ENCODE data around the gene ROR1.

The ROR1 gene

DNA sequence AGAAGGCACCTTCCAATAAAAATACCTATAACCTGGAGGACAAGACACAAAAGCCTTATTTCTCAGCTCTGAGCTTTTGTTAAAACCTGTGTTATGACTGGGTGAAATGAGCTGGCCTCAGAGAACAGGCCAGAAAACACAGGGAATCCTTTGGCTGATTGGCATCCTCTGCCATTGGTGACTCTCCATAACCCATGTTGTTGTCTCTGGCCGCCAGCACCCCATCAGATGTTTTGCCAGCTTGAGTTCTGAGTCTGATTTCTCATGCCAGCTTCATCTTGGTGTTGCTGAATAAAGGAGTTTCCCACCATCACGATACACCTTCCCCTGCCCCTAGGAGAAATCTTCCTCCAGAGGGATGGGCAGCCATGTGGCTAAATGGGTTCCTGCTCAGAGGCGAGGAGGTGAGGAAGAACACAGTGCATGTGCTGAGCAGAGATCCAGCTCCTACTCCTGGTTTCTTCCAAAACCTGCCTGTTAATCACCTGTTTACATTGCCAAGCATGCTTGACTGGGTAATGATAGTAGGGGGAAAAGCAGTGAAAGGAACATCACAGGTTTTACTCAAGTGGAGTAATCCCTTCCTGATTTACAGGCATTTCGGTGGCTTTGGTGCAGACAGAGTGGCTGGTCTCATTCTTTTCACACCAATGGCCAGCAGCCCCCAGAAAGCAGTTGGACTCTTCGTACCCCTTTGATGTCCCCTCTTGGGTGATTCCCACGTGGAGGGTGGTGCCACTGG lies 109.8 kb downstream of the ROR1 start:
- Histone ChIP-seq H3K27ac (ENCODE audit: low read length) (no peak overlapping the region), H3K9ac (ENCODE audit: low read depth, low read length) (no peak overlapping the region), H3K4me3 (ENCODE audit: low read depth in 1 of 2, low read length in 2 of 2) (no peak overlapping the region), H3K36me3 (ENCODE audit: insufficient read depth, low read length) (no peaks in the 10 kb centered on the region), H3K9me3 (ENCODE audit: insufficient read depth, low read length, severe bottlenecking) (no peaks in the 10 kb centered on the region), H3K4me2 (ENCODE audit: insufficient read depth, low read length) (no peak overlapping the region), H3K4me1 (ENCODE audit: insufficient read depth, low read length) (no peaks in the 10 kb centered on the region), H4K20me1 (ENCODE audit: insufficient read depth, low read length) (no peaks in the 10 kb centered on the region), H2AFZ (ENCODE audit: low read depth, low read length) (no peak overlapping the region), H3K27me3 (ENCODE audit: insufficient read depth, low read length, poor library complexity) (no peaks in the 10 kb centered on the region), H3K79me2 (ENCODE audit: insufficient read depth, low read length) (no peaks in the 10 kb centered on the region)
- DNase-seq (no peak), ATAC-seq (ENCODE audit: insufficient read depth, low read depth) (no peak)
- TF ChIP-seq EZH2 (IDR thresholded peaks at IDR 0.05; ENCODE audit: borderline replicate concordance, low read depth, low read length, severe bottlenecking) = no peak
- TF ChIP-seq, protein P1, sequence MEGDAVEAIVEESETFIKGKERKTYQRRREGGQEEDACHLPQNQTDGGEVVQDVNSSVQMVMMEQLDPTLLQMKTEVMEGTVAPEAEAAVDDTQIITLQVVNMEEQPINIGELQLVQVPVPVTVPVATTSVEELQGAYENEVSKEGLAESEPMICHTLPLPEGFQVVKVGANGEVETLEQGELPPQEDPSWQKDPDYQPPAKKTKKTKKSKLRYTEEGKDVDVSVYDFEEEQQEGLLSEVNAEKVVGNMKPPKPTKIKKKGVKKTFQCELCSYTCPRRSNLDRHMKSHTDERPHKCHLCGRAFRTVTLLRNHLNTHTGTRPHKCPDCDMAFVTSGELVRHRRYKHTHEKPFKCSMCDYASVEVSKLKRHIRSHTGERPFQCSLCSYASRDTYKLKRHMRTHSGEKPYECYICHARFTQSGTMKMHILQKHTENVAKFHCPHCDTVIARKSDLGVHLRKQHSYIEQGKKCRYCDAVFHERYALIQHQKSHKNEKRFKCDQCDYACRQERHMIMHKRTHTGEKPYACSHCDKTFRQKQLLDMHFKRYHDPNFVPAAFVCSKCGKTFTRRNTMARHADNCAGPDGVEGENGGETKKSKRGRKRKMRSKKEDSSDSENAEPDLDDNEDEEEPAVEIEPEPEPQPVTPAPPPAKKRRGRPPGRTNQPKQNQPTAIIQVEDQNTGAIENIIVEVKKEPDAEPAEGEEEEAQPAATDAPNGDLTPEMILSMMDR (IDR thresholded peaks at IDR 0.05; ENCODE audit: borderline replicate concordance, extremely low read depth, low read length, poor library complexity, severe bottlenecking) = no peak

DNA sequence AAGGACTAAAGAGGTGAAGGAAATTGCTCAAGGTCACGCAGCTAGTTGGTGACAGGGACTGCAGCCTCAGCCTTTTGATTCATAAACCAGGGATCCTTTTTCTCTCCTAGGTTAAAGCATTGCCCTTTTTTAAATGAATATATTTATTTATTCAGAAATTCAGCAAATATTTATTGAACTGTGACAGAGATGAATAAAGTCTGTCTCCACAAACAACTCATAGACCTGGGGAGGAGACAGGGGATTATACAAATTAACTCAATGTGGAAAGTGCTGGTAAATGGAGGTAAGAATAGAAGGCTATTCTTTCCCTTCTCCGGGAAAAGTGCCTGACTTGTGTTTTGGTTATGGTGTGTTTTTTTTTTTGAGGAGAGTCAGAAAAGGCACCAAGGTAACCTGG lies 110.7 kb downstream of the ROR1 start:
- no peak overlapping the region for H3K4me2 ChIP-seq (ENCODE audit: insufficient read depth, low read length)
- H3K27ac ChIP-seq (ENCODE audit: low read length) = no peak overlapping the region
- TF ChIP-seq EZH2 (IDR thresholded peaks at IDR 0.05; ENCODE audit: borderline replicate concordance, low read depth, low read length, severe bottlenecking) = no peak
- no peaks in the 10 kb centered on the region for H4K20me1 ChIP-seq (ENCODE audit: insufficient read depth, low read length)
- ATAC-seq (ENCODE audit: insufficient read depth, low read depth) (no peak), DNase-seq (no peak)
- H3K9me3 ChIP-seq (ENCODE audit: insufficient read depth, low read length, severe bottlenecking) = no peaks in the 10 kb centered on the region
- no peaks in the 10 kb centered on the region for H3K79me2 ChIP-seq (ENCODE audit: insufficient read depth, low read length)
- no peak overlapping the region for H3K4me3 ChIP-seq (ENCODE audit: low read depth in 1 of 2, low read length in 2 of 2)
- no peaks in the 10 kb centered on the region for H3K27me3 ChIP-seq (ENCODE audit: insufficient read depth, low read length, poor library complexity)
- no peak overlapping the region for H3K9ac ChIP-seq (ENCODE audit: low read depth, low read length)
- no peaks in the 10 kb centered on the region for H3K36me3 ChIP-seq (ENCODE audit: insufficient read depth, low read length)
- H3K4me1 ChIP-seq (ENCODE audit: insufficient read depth, low read length) = no peaks in the 10 kb centered on the region
- no peak overlapping the region for H2AFZ ChIP-seq (ENCODE audit: low read depth, low read length)

- Histone ChIP-seq H3K79me2 (ENCODE audit: insufficient read depth, low read length) (no peaks in the 10 kb centered on the region), H3K4me2 (ENCODE audit: insufficient read depth, low read length) (no peak overlapping the region), H2AFZ (ENCODE audit: low read depth, low read length) (no peak overlapping the region), H3K4me3 (ENCODE audit: low read depth in 1 of 2, low read length in 2 of 2) (no peak overlapping the region), H3K27me3 (ENCODE audit: insufficient read depth, low read length, poor library complexity) (no peaks in the 10 kb centered on the region), H3K36me3 (ENCODE audit: insufficient read depth, low read length) (no peaks in the 10 kb centered on the region), H3K9me3 (ENCODE audit: insufficient read depth, low read length, severe bottlenecking) (no peaks in the 10 kb centered on the region), H3K9ac (ENCODE audit: low read depth, low read length) (no peak overlapping the region), H3K4me1 (ENCODE audit: insufficient read depth, low read length) (no peaks in the 10 kb centered on the region), H3K27ac (ENCODE audit: low read length) (no peak overlapping the region), H4K20me1 (ENCODE audit: insufficient read depth, low read length) (no peaks in the 10 kb centered on the region)
- DNase-seq (no peak), ATAC-seq (ENCODE audit: insufficient read depth, low read depth) (no peak)
- TF ChIP-seq, protein P1 (IDR thresholded peaks at IDR 0.05; ENCODE audit: borderline replicate concordance, extremely low read depth, low read length, poor library complexity, severe bottlenecking) = no peak
- no peak for TF ChIP-seq EZH2 (IDR thresholded peaks at IDR 0.05; ENCODE audit: borderline replicate concordance, low read depth, low read length, severe bottlenecking)
These were observed 112.1 kb downstream of the ROR1 start for GRCh38 chr1:63885899-63886298.

- Histone ChIP-seq H3K79me2 (ENCODE audit: insufficient read depth, low read length) (no peaks in the 10 kb centered on the region), H3K27me3 (ENCODE audit: insufficient read depth, low read length, poor library complexity) (no peaks in the 10 kb centered on the region), H3K36me3 (ENCODE audit: insufficient read depth, low read length) (no peaks in the 10 kb centered on the region), H3K9me3 (ENCODE audit: insufficient read depth, low read length, severe bottlenecking) (no peaks in the 10 kb centered on the region), H2AFZ (ENCODE audit: low read depth, low read length) (no peak overlapping the region), H3K9ac (ENCODE audit: low read depth, low read length) (no peak overlapping the region), H4K20me1 (ENCODE audit: insufficient read depth, low read length) (no peaks in the 10 kb centered on the region), H3K4me2 (ENCODE audit: insufficient read depth, low read length) (no peak overlapping the region), H3K4me3 (ENCODE audit: low read depth in 1 of 2, low read length in 2 of 2) (no peak overlapping the region), H3K27ac (ENCODE audit: low read length) (no peak overlapping the region), H3K4me1 (ENCODE audit: insufficient read depth, low read length) (no peaks in the 10 kb centered on the region)
- DNase-seq (no peak), ATAC-seq (ENCODE audit: insufficient read depth, low read depth) (no peak)
- no peak for TF ChIP-seq EZH2 (IDR thresholded peaks at IDR 0.05; ENCODE audit: borderline replicate concordance, low read depth, low read length, severe bottlenecking)
- TF ChIP-seq, protein P1 (IDR thresholded peaks at IDR 0.05; ENCODE audit: borderline replicate concordance, extremely low read depth, low read length, poor library complexity, severe bottlenecking) = no peak
These were observed 112.5 kb downstream of the ROR1 start for GRCh38 chr1:63886340-63886739.
